Measurements from ENCODE around the gene COL15A1.

- peak in 5 of 7 experiments; percentile 29 to 55 (median 51) for TF ChIP-seq CTCF (IDR thresholded peaks at IDR 0.05)
- TF ChIP-seq POLR2A (IDR thresholded peaks at IDR 0.05) = no peak
- no peak for TF ChIP-seq EP300 (IDR thresholded peaks at IDR 0.05)
Observed at GRCh38 chr9:99000476-99001395, 57.0 kb downstream of the COL15A1 start.

Data from stomach (tissue), 4 donors.